PC-9 (cell line): Measurements from ENCODE around the gene UBL4B. TPM values are rescaled to one million over a fixed set of nuclear protein-coding genes. Genes with fewer than 3 reads are reported as not detected.

Source experiments
- BruUV-seq: library from RNA; stranded (reverse); fragments of 400-500 nt; replicated peaks from 2 replicates; lab custom pipeline; 2021; lab: Mats Ljungman, UMichigan
- CTCF ChIA-PET: fragments of 300-600 bp; sonication (Branson Sonifier 250); formaldehyde crosslinking; loops from one replicate; lab custom pipeline; 2022; ENCODE audit warnings: antibody characterized with exemption; lab: Charles Lee
- POLR2A ChIA-PET: fragments of 300-600 bp; sonication (Branson Sonifier 250); formaldehyde crosslinking; loops from one replicate; lab custom pipeline; 2022; ENCODE audit warnings: antibody characterized with exemption; ENCODE audit not compliant: unreplicated experiment; lab: Charles Lee
- DNase-seq, 2 experiments: peaks; one replicate each; pipeline versions ENCODE4 v3.0.0 to v3.0.0-alpha.2; 2015 to 2022; ENCODE audit warnings: mixed read lengths in 1 of 2
- H2AFZ ChIP-seq: fragments of 200-600 bp; sonication (generic); 2 replicates; pipeline ENCODE4 v1.8.1; 2017; ENCODE audit warnings: antibody characterized with exemption
- H3F3A ChIP-seq: fragments of 200-600 bp; sonication (generic); 2 replicates; pipeline ENCODE4 v1.8.1; 2017; ENCODE audit warnings: antibody characterized with exemption, mild to moderate bottlenecking, low read depth; ENCODE audit not compliant: insufficient read depth
- H3K27ac ChIP-seq: fragments of 200-600 bp; sonication (generic); 2 replicates; pipeline ENCODE4 v1.6.1; 2016; ENCODE audit warnings: mixed run types
- H3K27me3 ChIP-seq: fragments of 200-600 bp; sonication (generic); 2 replicates; pipeline ENCODE4 v1.6.1; 2016; ENCODE audit warnings: low read depth, mixed run types; ENCODE audit not compliant: insufficient read depth
- H3K36me3 ChIP-seq: fragments of 200-600 bp; sonication (generic); 2 replicates; pipeline ENCODE4 v1.6.1; 2016; ENCODE audit warnings: low read depth, mixed run types
- H3K4me1 ChIP-seq: fragments of 200-600 bp; sonication (generic); replicated peaks from 2 replicates; pipeline ENCODE4 v1.6.1; 2016; ENCODE audit warnings: mixed run types; ENCODE audit not compliant: insufficient read depth
- H3K4me2 ChIP-seq: fragments of 200-600 bp; sonication (generic); 2 replicates; pipeline ENCODE4 v1.6.1; 2017; ENCODE audit warnings: mixed run types
- H3K4me3 ChIP-seq: fragments of 200-600 bp; sonication (generic); 2 replicates; pipeline ENCODE4 v1.6.1; 2016; ENCODE audit warnings: mixed run types
- H3K79me2 ChIP-seq: fragments of 200-600 bp; sonication (generic); 2 replicates; pipeline ENCODE4 v1.6.1; 2017; ENCODE audit warnings: low read depth, mixed run types
- H3K9me2 ChIP-seq: fragments of 200-600 bp; sonication (generic); 2 replicates; pipeline ENCODE4 v1.8.1; 2017; ENCODE audit warnings: mild to moderate bottlenecking; ENCODE audit not compliant: insufficient read depth
- H3K9me3 ChIP-seq: fragments of 200-600 bp; sonication (generic); 2 replicates; pipeline ENCODE4 v1.8.1; 2016; ENCODE audit warnings: low read depth; ENCODE audit not compliant: insufficient read depth
- H4K20me1 ChIP-seq: fragments of 200-600 bp; sonication (generic); 2 replicates; pipeline ENCODE4 v1.8.1; 2017; ENCODE audit not compliant: insufficient read depth
- CTCF ChIP-seq: fragments of 200-600 bp; sonication (generic); conservative IDR thresholded peaks from 2 replicates; pipeline ENCODE4 v1.6.1; 2017; ENCODE audit warnings: mixed run types, antibody characterized with exemption, mild to moderate bottlenecking, moderate library complexity
- EZH2 ChIP-seq: fragments of 200-600 bp; sonication (generic); IDR thresholded peaks from 2 replicates; pipeline ENCODE4 v1.8.0; 2017; ENCODE audit warnings: antibody characterized with exemption, low read depth
- intact Hi-C: fragments of 100-400 bp; cut with micrococcal nuclease; formaldehyde crosslinking; loops from one replicate; pipeline ENCODE4 v1.10.0; 2022; ENCODE audit not compliant: unreplicated experiment
- total RNA-seq: library from RNA; stranded (reverse); gene quantifications from 2 replicates; pipeline ENCODE4 v1.2.3, GENCODE V29; 2021

The UBL4B gene
- total RNA-seq, 1 experiment from 2014 or later: 0.24 TPM

DNA sequence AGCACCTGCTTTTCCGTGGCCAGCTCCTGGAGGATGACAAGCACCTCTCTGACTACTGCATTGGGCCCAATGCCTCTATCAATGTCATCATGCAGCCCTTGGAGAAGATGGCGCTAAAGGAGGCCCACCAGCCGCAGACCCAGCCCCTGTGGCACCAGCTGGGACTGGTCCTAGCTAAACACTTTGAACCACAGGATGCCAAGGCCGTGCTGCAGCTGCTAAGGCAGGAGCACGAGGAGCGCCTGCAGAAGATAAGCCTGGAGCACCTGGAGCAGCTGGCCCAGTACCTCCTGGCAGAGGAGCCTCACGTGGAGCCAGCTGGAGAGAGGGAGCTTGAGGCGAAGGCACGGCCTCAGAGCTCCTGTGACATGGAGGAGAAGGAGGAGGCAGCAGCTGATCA lies 413 bp downstream of the UBL4B start:
- H3K27me3 ChIP-seq: no peaks in the 10 kb centered on the region
- no peak overlapping the region for H2AFZ ChIP-seq
- BruUV-seq: no TSS peak
- H3K79me2 ChIP-seq: no peaks in the 10 kb centered on the region
- no peak for DNase-seq
- peaks cover 49% of the 10 kb centered on the region for H3F3A ChIP-seq
- ChIA-PET POLR2A (no interaction called here), CTCF (no interaction called here)
- peaks cover 90% of the 10 kb centered on the region for H3K4me1 ChIP-seq
- H3K9me2 ChIP-seq: no peaks in the 10 kb centered on the region
- no peaks in the 10 kb centered on the region for H4K20me1 ChIP-seq
- intact Hi-C loops: loop anchor here (1.0 kb wide), 1 partner anchor 10 kb away; no protein-coding TSS in a partner anchor
- H3K4me2 ChIP-seq: peak overlapping the region; percentile 68
- H3K36me3 ChIP-seq: no peaks in the 10 kb centered on the region
- H3K4me3 ChIP-seq: no peak overlapping the region
- no peak for TF ChIP-seq CTCF
- no peak for TF ChIP-seq EZH2
- H3K9me3 ChIP-seq: no peaks in the 10 kb centered on the region
- peak overlapping the region; percentile 54 for H3K27ac ChIP-seq

DNA sequence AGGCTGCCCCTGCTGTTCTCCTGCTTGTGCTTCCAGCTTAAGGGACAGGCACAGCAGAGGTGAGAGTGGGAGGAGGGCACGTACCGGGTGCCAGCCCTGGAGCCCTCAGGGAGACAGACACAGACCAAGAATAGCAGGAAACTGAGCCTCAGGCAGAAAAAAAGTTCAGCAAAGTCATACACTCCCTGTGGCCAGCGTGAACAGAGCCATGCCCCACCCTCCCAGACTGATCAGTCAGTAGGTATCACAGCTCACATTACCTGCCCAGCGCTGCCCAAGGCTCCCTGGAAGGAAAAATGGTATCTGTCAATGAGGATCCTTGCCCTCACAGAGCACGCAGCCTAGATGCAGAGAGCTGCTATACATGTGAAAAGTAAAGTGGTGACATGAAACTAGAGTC lies 1.3 kb downstream of the UBL4B start:
- Histone ChIP-seq H3K4me3 (no peak overlapping the region), H3F3A (peaks cover 52% of the 10 kb centered on the region), H3K4me2 (peak overlapping the region; percentile 68), H3K79me2 (no peaks in the 10 kb centered on the region), H3K27ac (peak overlapping the region; percentile 54), H3K27me3 (no peaks in the 10 kb centered on the region), H3K9me3 (no peaks in the 10 kb centered on the region), H3K36me3 (no peaks in the 10 kb centered on the region), H3K9me2 (no peaks in the 10 kb centered on the region), H2AFZ (no peak overlapping the region), H4K20me1 (no peaks in the 10 kb centered on the region), H3K4me1 (peaks cover 93% of the 10 kb centered on the region)
- no TSS peak for BruUV-seq
- ChIA-PET CTCF (interaction anchor here (0.6 to 1.0 kb wide), 2 partner anchors 10 to 26 kb away, joined by 4 read pairs; no protein-coding TSS in a partner anchor), POLR2A (interaction anchor here (0.6 to 0.8 kb wide), 6 partner anchors 15 to 642 kb away, joined by 3 to 5 read pairs (median 3); no protein-coding TSS in a partner anchor)
- intact Hi-C loops: loop anchor here (1.0 kb wide), 1 partner anchor 11 kb away; no protein-coding TSS in a partner anchor
- peak; percentile 72 to 83 for DNase-seq
- TF ChIP-seq CTCF (no peak), EZH2 (no peak)

GRCh38 chr1:110114173-110114572 lies 1.9 kb downstream of the UBL4B start:
- no peak for TF ChIP-seq CTCF
- no peak for TF ChIP-seq EZH2
- H3K4me2 ChIP-seq: peak overlapping the region; percentile 68
- H3K4me1 ChIP-seq: peaks cover 95% of the 10 kb centered on the region
- POLR2A ChIA-PET: interaction anchor here (0.6 kb wide), 1 partner anchor 642 kb away, joined by 5 read pairs; no protein-coding TSS in a partner anchor
- no peak for DNase-seq
- no peaks in the 10 kb centered on the region for H3K27me3 ChIP-seq
- CTCF ChIA-PET: interaction anchor here (1.0 kb wide), 1 partner anchor 26 kb away, joined by 4 read pairs; no protein-coding TSS in a partner anchor
- no TSS peak for BruUV-seq
- H2AFZ ChIP-seq: no peak overlapping the region
- H3K27ac ChIP-seq: peak overlapping the region; percentile 54
- H3K79me2 ChIP-seq: no peaks in the 10 kb centered on the region
- peaks cover 57% of the 10 kb centered on the region for H3F3A ChIP-seq
- H4K20me1 ChIP-seq: no peaks in the 10 kb centered on the region
- intact Hi-C loops: no loop called here
- no peak overlapping the region for H3K4me3 ChIP-seq
- H3K9me2 ChIP-seq: no peaks in the 10 kb centered on the region
- H3K36me3 ChIP-seq: no peaks in the 10 kb centered on the region
- no peaks in the 10 kb centered on the region for H3K9me3 ChIP-seq
